ENCODE measurements around the gene BMPR2.

Gene BMPR2

DNA sequence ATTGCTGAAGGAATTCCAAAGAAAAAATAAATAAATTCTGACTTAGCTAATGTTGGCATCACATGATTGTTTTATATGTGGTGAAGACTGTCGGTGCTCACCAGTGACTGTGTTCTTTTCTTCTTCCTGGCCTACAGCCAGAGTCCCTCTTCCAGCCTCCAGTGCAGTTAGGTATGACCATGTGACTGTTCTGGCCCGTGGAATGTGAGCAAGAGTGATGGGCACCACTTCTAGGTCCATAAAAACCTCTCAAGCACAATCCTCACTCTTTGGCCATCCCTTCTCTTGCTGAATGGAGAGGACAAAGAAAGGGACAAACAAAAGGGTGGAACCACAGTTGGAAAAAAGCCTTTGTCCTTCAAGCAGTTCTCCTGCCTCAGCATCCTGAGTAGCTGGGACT lies 39.0 kb upstream of the BMPR2 start:
- no peaks in the 10 kb centered on the region for H3K4me1 ChIP-seq (ENCODE audit: control insufficient read depth, low read length)
- H3K9me2 ChIP-seq (replicated peaks; ENCODE audit: control insufficient read depth, low read length): no peaks in the 10 kb centered on the region
- H3K4me3 ChIP-seq (ENCODE audit: low read length): no peak overlapping the region
- H3K27me3 ChIP-seq (ENCODE audit: control insufficient read depth, low read length): no peaks in the 10 kb centered on the region
- H3K9me3 ChIP-seq (ENCODE audit: control insufficient read depth, insufficient read depth, low read length): no peaks in the 10 kb centered on the region
- H3F3A ChIP-seq (ENCODE audit: control insufficient read depth, insufficient read depth): no peaks in the 10 kb centered on the region
- no peak overlapping the region for H3K27ac ChIP-seq (ENCODE audit: low read depth, low read length)
- no peaks in the 10 kb centered on the region for H4K20me1 ChIP-seq (ENCODE audit: control insufficient read depth, insufficient read depth, low read depth, low read length)
- no peak for TF ChIP-seq EZH2phosphoT487 (IDR thresholded peaks at IDR 0.05; ENCODE audit: borderline replicate concordance, low read length)
- TF ChIP-seq, protein P1, sequence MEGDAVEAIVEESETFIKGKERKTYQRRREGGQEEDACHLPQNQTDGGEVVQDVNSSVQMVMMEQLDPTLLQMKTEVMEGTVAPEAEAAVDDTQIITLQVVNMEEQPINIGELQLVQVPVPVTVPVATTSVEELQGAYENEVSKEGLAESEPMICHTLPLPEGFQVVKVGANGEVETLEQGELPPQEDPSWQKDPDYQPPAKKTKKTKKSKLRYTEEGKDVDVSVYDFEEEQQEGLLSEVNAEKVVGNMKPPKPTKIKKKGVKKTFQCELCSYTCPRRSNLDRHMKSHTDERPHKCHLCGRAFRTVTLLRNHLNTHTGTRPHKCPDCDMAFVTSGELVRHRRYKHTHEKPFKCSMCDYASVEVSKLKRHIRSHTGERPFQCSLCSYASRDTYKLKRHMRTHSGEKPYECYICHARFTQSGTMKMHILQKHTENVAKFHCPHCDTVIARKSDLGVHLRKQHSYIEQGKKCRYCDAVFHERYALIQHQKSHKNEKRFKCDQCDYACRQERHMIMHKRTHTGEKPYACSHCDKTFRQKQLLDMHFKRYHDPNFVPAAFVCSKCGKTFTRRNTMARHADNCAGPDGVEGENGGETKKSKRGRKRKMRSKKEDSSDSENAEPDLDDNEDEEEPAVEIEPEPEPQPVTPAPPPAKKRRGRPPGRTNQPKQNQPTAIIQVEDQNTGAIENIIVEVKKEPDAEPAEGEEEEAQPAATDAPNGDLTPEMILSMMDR (IDR thresholded peaks at IDR 0.05; ENCODE audit: low read depth, low read length, poor library complexity, severe bottlenecking): no peak
- H3K79me2 ChIP-seq (ENCODE audit: control insufficient read depth, low read length): no peaks in the 10 kb centered on the region
- no peaks in the 10 kb centered on the region for H3K36me3 ChIP-seq (ENCODE audit: control insufficient read depth, low read length)
- no peak overlapping the region for H3K4me2 ChIP-seq (ENCODE audit: low read length)

DNA sequence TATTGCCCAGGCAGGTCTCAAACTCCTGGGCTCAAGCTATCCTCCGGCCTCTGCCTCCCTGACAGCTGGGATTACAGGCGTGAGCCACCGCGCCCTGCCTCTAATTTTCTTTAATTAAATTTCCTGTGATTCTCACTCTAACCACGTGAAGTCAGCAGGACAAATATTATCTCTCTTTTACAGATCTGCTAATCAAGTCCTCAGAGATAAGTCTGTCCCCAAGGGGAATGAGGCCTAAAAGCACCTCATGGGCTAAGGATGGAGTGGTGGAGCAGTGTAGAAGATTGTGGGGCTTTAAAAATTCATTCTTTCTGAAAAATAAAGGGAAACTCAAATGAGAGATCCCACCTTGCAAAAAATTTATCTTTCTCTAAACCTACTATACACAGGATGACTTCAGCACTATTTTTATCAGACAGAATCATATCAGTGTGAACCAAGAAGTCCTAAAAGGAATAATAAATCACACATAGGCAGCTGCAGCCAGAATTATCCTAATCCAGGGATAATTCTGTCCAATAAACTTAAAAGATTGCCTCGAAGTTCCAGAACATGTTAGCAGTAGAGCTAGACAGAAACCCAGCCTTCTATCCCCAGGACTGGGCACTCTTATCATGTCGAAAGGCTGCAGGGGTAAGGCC lies 38.3 kb upstream of the BMPR2 start:
- no peaks in the 10 kb centered on the region for H3K4me1 ChIP-seq (ENCODE audit: control insufficient read depth, low read length)
- no peak for TF ChIP-seq EZH2phosphoT487 (IDR thresholded peaks at IDR 0.05; ENCODE audit: borderline replicate concordance, low read length)
- TF ChIP-seq, protein P1 (IDR thresholded peaks at IDR 0.05; ENCODE audit: low read depth, low read length, poor library complexity, severe bottlenecking): no peak
- no peaks in the 10 kb centered on the region for H3K9me3 ChIP-seq (ENCODE audit: control insufficient read depth, insufficient read depth, low read length)

DNA sequence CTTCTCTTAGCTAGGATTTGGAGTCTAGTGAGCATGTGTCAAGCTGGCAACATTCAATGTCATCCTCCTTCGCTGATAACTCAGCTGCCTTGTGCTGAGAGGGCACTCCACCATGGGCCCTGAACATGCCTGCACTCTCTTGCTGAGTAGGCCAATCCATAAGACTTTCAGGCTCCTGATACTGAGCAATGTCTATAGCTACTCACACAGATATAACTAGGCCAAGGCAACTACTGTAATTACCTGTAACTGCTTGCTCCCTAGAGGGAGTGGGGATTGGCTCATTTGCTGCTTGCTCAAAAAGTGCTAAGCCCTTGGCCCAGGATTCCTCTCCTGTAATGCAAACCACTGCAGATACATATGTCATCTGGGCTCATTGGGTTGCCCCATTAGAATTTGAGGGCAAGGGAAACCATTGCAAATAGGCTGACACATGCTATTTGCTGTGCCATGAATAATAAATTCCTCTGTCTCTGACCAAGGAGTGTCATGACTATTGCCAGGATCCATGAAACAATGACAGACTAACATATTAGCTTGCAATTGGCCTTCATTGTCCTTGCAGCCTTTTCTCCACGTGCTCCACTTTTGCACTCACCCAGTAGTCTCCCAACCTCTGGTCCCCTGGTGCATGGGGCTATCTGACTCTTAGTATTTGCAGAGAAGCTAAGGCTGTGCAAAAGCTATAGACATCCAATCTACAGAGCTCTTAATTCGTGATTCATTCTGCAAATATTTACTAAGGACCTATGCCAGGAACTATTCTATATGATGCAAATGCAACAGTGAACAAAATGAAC lies 36.9 kb upstream of the BMPR2 start:
- Histone ChIP-seq H3K36me3 (ENCODE audit: control insufficient read depth, low read length) (no peaks in the 10 kb centered on the region), H3K9me3 (ENCODE audit: control insufficient read depth, insufficient read depth, low read length) (no peaks in the 10 kb centered on the region), H4K20me1 (ENCODE audit: control insufficient read depth, insufficient read depth, low read depth, low read length) (no peaks in the 10 kb centered on the region), H3K27me3 (ENCODE audit: control insufficient read depth, low read length) (no peaks in the 10 kb centered on the region), H3K4me2 (ENCODE audit: low read length) (no peak overlapping the region), H3K4me3 (ENCODE audit: low read length) (no peak overlapping the region), H3F3A (ENCODE audit: control insufficient read depth, insufficient read depth) (no peaks in the 10 kb centered on the region), H3K9me2 (replicated peaks; ENCODE audit: control insufficient read depth, low read length) (no peaks in the 10 kb centered on the region), H3K79me2 (ENCODE audit: control insufficient read depth, low read length) (no peaks in the 10 kb centered on the region), H3K4me1 (ENCODE audit: control insufficient read depth, low read length) (no peaks in the 10 kb centered on the region), H3K27ac (ENCODE audit: low read depth, low read length) (no peak overlapping the region)
- TF ChIP-seq EZH2phosphoT487 (IDR thresholded peaks at IDR 0.05; ENCODE audit: borderline replicate concordance, low read length): no peak
- TF ChIP-seq, protein P1 (IDR thresholded peaks at IDR 0.05; ENCODE audit: low read depth, low read length, poor library complexity, severe bottlenecking): no peak

More for the DNA sequence above, 38.3 kb upstream of the BMPR2 start:
- H3K36me3 ChIP-seq (ENCODE audit: control insufficient read depth, low read length): no peaks in the 10 kb centered on the region
- H3K27me3 ChIP-seq (ENCODE audit: control insufficient read depth, low read length): no peaks in the 10 kb centered on the region
- H3K27ac ChIP-seq (ENCODE audit: low read depth, low read length): no peak overlapping the region
- no peak overlapping the region for H3K4me3 ChIP-seq (ENCODE audit: low read length)
- no peaks in the 10 kb centered on the region for H3K79me2 ChIP-seq (ENCODE audit: control insufficient read depth, low read length)
- H3K4me2 ChIP-seq (ENCODE audit: low read length): no peak overlapping the region
- no peaks in the 10 kb centered on the region for H4K20me1 ChIP-seq (ENCODE audit: control insufficient read depth, insufficient read depth, low read depth, low read length)
- no peaks in the 10 kb centered on the region for H3F3A ChIP-seq (ENCODE audit: control insufficient read depth, insufficient read depth)
- H3K9me2 ChIP-seq (replicated peaks; ENCODE audit: control insufficient read depth, low read length): no peaks in the 10 kb centered on the region

Measured in DOHH2 (cell line).